Central memory CD4-positive, alpha-beta T cell (primary cell): ENCODE measurements around the gene TMEM168.
A peak's percentile ranks its signal among the peaks of the same experiment; 100 is the strongest.
"Not testable (repeated sequence)": the region's sequence is repeated elsewhere in the genome, so short reads cannot be mapped to it uniquely, and the experiment has no call there.

Experiments
- DNase-seq: peaks from one replicate; pipeline ENCODE4 v3.0.0; 2022
- total RNA-seq, 3 experiments: gene quantifications; one replicate each; lab custom pipeline; 2026; lab: John Stamatoyannopoulos, UW

Gene TMEM168, protein sequence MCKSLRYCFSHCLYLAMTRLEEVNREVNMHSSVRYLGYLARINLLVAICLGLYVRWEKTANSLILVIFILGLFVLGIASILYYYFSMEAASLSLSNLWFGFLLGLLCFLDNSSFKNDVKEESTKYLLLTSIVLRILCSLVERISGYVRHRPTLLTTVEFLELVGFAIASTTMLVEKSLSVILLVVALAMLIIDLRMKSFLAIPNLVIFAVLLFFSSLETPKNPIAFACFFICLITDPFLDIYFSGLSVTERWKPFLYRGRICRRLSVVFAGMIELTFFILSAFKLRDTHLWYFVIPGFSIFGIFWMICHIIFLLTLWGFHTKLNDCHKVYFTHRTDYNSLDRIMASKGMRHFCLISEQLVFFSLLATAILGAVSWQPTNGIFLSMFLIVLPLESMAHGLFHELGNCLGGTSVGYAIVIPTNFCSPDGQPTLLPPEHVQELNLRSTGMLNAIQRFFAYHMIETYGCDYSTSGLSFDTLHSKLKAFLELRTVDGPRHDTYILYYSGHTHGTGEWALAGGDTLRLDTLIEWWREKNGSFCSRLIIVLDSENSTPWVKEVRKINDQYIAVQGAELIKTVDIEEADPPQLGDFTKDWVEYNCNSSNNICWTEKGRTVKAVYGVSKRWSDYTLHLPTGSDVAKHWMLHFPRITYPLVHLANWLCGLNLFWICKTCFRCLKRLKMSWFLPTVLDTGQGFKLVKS
- 35.7 to 50.7 (median 45.5) reads per million in 3 experiments for total RNA-seq

DNA sequence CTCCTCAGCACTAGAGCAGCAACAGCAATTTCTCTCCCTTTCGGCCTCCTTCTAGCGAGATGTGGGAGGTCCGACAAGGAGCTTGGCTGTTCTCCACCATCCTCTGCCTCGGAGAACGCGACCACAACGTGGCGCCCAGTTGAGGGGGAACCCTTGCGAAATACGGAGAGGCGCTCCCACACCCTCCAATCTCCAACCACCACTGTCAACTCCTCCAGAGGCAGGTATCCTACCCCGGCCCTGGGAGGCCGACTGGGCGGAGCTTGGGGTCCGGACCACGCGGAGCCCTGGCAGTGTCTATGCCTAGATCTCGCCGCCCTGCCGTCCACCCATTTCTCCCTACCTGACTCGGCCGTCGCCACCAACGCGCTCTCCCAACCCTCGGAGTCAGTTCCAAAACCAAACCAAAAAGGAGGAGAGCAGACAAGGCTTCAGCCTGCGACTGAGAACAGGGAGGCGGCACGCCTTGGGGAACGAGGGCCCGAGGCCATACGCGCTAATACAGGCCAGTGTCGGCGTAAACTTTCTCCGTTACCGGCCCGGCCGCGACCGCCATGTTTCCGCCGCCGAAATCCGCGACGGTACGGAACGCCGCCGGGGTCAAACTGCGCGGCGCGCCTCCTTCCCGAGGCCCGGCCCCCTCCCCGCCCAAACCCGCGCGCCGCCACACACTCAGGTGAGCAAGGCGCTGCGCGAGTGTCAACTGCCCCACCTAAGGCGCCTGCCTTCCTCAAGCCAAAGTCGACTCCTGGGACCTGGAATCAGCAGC is at the start of gene TMEM168:
Gene TMEM168 (minus strand): TSS at position 577 of the 769 bp plus-strand sequence. CDS start 5,568 bp downstream, outside the sequence.
- DNase-seq = peak; percentile 82

DNA sequence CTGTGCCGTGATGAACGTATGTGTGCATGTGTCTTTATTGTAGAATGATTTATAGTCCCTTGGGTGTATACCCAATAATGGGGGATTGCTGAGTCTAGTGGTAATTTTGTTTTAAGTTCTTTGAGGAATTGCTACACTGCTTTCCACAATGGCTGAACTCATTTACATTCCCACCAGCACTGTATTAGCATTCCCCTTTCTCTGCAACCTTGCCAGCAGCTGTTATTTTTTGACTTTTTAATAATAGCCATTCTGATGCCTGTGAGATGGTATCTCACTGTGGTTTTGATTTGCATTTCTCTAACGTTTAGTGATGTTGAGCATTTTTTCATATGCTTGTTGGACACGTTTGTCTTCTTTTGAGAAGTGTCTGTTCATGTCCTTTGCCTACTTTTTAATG is 45.7 kb upstream of the TMEM168 start:
- DNase-seq = not testable (repeated sequence)

DNA sequence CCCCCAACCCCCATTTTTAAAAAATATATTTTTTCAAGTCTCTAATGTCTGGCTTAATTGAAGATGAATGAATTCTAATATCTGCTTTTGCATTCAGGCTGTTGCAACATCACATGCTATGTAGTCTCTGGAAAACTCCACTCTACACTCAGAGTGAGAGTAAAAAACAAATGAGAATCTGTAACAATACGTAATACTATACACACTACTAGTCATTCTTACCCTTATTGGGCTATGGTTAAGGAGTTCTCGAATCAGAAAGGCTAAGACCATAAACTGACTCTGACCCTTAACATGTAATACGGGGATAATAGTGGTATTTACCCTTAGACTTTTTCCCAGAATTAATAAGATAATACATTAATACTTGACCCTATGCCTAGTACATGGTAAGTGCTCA is 42.9 kb upstream of the TMEM168 start:
- no peak for DNase-seq

DNA sequence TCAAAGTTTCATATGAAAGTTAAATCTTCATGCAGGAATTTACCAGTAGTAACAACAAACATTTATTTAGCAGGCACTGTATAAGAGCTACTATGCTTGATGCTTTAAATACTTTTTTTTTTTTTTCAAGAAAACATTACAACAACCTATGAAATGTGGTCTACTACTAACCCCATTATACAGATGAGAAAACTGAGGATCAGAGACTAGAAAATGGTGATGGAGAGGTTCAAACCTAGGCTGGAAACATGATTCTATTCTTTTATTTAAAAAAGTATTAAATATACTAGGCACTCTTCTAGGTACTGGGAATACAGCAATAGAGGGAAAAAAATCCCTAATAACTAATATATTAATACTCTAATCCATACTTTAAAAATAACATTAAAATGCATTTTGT is 40.6 kb upstream of the TMEM168 start:
- DNase-seq = no peak

DNA sequence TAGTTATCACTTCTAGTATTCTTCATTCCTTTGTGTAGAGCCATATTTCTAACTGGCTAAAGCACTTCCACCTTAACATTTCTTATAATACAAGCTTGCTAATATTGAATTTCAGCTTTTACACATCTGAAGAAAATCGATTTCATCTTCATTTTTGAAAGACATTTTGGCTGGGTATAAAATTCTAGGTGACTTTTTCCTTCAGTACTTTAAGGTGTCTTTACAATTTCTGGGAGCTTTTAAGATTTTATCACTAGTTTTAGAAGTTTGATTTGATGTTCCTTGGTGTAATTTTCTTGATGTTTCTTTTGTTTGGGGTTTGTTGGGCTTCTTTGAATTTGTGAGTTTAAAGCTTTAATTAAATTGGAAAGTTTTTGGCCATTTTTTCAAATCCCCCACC is 38.5 kb upstream of the TMEM168 start:
- DNase-seq = no peak

DNA sequence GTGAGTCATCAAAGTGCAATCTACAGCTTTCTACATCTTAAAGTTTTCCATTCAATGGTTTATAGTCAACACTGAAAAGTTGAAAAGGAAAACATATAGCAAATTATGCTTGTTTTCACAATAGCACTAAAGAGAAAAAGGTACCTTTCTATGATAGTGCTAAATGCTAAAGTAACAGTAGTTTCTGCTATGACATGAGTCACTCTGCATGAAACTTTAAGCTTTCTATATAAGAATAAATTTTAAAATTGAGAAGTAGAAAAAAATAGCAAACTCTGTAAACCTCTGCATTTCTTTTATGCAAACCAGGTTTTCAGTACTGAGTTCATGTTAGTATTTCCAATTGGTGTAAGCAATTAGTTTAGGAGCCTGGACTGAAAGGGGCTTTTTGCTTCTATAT is 31.2 kb upstream of the TMEM168 start:
- DNase-seq = no peak

DNA sequence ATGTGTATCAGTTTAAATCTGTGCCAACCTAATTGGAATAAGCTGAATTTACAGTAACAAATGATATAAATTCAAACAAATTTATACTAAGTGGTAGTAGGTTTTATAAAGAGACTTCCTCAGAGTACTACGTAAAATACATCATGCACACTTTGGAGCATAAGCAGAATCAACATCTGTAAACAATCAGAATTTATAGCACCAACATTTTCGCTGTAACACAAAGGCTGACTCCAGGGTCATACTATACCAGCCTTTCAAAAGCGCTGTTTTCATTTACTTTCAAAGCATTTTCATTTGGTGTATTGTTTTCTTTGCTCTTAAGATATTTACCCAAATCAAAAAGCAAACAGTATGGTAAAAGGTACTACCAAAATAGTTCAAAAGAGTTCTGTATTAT is 29.3 kb upstream of the TMEM168 start:
- no peak for DNase-seq

DNA sequence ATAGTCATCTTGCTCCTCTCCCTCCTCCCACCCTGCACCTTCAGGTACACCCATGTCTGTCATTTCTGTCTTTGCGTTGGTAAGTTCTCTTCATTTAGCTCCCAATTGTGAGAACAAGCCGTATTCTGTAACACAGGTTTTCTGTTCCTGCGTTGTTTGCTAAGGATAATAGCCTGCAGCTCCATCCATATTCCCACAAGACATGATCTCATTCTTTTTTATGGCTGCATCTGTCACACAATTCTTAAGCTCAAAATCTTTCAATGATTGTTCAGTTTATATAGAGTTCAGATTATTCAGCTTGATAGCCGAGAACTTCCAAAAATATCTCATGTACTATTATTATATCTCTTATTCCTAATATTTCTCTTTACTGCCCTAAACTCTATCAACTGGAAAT is 16.0 kb upstream of the TMEM168 start:
- DNase-seq = no peak

DNA sequence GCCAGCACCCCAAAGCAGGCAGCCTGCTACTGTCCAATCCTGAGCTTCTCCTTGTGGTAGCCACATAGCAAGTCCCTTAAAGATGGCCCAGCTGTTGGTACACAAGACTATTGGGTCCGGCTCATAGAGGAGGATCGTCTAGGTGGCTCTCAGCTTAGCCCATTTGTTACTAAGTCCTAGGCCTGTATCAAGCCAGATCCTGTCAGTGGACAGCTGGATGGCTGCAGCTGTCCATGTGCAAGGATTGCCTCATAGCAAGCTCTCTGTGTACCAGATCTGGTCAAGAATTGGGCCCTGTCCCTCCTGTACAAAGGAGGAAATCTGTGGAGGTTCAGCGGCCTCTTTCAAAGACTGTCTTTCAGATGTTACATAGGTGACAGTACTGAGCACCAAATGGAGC is 12.2 kb upstream of the TMEM168 start:
- no peak for DNase-seq

DNA sequence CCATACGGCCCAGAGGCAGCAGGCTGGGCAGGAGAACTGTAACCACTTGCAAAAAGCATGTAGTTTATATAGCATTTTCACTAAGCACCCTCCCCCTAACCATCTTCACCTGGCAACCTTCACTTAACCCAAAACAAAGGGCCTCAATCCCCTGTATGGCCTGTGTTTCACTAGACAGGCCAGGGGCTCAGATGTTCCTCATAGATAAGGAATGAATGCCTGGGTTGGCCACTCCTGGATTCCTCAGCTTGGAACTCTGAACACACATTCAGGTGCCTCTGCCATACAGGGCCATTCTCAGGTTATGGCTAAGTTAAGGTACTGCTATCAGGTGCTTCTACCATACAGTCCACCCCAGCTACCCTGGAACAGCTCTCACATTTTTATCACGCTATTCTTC is 10.3 kb upstream of the TMEM168 start:
- DNase-seq = no peak

DNA sequence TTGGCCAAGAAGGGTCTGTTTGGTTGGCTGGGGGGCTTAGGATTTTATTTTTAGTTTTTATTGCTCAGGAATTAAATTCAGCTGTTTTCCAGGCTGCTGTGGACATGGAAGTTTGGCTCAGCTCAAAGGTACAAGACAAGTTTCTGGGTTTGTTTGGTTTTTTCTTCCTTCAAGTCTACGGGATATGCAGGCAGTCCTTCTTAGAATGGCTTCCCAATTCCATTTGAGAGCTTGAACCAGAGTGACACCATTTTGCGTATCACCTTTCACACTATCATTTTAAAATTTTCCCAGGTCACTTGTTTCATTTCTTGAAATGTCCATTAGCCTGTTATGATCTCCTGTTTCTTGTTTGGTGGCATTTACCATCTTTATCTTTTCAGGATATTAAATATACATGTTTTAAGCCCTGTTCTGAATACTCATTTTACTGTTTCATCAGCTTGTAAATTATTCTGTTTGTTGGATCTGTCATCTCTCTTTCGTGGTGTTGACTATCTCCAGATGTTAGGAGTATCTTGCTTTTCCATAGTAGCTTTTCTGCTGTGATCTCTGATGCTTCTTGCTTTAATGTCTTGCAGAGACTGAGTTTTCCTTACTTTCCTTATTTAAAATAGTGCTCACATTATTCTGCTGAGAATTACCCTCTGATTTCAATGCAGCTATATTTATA is 9.4 kb upstream of the TMEM168 start:
- DNase-seq = no peak

DNA sequence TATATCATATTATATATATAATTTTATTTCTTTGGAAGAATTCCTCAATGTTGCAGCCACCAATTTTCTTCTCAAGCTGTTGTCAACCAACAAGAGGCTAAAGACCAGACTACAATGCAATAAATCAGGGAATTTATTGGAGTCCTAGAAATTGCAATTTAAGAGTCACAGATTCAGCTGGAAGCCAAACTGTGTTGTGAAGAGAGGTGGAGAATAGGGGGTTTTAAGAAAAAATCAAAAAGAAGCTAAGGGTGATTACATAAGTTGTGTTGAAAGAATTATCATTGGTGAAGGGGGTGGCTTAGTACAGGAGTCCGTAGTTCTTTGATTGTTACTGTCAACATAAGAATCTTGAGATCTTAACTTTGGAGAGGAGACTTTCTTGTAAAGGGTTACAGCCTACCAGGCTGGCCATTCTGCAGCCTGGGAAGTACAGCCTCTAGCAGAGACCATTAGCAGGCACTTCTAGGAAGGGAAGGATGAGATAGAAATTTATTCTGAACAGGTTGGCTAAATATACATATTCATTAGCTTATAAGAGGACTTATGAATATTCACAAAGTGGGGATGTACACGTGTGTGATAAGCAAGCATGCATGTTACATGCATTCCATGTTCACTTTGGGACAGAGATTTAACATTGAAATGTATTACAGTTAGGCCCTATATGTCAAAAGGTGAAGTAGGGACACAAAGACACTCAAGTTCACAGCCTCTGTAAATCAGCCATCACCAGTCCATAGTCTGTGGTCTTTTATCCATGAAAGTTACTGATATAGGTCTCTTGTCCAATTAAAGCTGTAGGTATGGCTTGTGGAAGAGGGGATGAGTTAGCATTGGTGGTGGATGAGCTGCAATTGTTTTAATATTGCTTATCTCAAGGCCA is 8.3 kb upstream of the TMEM168 start:
- DNase-seq = peak; percentile 14

DNA sequence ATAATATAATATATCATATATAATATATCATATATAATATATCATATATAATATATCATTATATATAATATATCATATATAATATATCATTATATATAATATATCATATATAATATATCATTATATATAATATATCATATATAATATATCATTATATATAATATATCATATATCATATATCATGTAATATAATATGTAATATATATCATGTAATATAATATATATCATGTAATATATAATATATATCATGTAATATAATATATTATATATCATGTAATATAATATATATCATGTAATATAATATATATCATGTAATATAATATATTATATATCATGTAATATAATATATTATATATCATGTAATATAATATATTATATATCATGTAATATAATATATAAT is 6.4 kb upstream of the TMEM168 start:
- DNase-seq = not testable (repeated sequence)

DNA sequence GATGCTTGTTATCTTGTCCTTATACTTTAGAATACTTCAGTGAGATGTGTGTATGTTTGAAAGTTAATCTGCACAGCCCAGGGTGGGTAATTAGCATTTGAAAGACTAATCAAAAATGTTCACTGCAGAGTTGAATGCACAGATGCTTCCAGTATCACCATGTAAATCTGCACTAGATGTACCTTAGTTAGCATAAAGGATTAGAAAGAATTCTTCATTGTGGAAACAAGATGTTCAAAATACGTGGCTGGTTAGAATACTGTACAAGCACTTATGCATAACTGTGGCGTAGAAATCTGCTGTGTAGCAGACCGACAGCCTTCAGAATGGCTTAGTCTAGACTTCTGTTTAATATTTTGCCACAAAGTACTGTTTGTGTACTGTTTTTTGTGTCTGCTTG is 2.2 kb upstream of the TMEM168 start:
- no peak for DNase-seq

DNA sequence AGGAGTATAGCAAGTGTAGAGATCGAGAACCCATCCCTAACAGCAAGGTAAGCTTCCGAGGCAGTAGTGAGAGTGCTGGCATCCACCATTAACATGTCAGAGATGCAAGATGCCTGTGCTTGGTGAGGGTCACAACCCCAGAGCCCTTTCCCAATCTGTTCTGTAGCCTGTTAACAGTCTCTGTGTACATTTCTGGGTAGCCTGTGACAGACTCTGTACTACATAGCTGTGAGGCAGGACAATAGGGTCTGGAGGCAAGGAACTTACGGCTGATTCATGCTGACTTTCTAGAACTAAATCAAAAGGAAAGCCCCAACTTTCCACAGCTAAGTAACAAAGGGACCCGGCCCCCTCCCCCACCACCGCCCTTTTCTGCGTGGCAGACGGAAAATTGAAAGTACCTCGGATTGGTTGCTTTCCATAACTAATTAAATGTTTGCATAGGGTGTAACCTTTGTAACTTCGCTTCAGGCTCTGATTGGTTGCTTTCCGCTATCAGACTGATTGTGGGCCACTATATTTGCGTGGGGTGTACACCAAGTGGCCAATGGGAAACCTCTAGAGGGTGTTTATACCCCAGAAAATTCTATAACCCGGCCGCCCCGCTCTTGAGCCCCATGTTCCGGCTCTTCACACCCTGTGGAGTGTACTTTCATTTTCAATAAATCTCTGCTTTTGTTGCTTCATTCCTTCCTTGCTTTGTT is 1.4 kb upstream of the TMEM168 start:
- DNase-seq = no peak

DNA sequence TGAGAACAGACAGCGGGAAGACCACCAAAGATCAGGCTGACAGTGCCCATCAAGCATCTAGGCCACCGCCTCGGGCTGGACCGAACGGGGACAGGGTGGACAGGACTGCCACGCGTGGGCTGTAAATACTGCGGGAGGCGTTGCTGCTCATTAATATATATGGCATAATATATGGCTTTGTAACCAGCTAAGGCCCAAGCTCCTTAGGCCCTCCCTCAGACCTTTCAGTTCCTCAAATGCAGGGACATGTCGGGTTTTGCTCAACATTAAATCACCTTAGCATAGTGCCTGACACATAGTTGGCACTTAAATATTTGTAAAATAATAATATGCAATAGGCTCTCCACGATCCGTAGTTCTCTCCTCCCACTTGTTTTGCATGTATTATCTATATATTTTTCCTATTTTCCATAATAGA is 402 bp upstream of the TMEM168 start:
- DNase-seq = no peak

DNA sequence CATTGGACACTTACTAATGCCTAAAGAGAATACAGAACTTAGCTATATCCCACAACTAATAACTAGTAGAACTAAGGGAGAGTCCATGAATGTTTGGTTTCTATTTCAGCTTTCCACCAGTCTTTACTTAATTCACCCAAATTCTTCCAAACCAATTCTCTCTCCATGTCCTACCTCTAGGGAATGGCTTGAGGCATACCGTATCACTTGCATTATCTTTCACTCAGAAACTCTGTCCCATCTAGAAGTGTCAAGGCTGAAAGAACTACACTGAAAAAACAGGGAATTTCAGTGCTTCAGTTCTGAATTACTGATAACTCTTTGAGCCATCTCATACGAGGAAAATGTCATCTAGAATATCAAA is 758 bp downstream of the TMEM168 start:
- DNase-seq = no peak

DNA sequence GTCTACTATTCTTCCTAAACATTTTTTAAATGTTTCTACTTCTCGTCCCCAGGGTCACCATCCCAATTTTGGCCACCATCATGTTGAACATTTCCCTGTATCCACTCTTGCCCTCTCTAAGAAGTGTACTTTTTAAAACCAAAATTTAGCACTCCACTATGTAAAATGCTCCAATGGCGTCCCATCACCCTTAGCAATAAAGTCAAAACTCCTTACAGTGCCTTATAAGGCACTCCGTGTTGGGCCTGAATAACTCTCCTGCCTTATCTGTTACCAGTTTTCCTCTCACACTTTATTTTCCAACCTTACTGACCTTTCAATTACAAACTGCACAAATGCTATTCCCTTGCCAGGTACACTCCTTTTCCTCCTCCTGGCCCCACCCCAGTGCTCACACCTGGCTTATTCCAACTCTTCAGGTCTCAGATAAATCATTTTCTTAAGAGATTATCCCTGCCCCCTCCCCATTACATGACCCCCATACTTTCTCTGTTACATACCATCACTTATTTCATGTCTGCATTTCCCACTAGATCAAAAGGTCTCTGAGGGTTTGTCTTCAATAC is 1.3 kb downstream of the TMEM168 start:
- no peak for DNase-seq

DNA sequence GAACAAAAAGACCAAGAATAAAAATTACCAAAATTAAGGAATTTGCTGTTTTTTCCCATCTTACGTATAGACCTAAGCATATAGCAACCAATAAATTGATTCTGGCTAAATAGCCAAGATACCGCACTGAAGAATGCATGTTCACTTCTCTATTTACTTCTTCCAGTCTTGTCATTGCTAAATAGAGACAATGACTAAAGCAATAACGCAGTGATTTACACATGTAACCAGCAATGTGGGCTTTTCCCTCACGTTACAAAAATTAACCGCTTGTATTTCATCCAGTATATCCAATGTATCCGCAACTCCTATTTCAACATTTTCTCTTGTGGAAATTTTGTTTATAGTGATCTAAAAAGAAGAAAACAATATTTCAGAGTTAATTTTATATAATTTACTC is 5.6 kb downstream of the TMEM168 start:
- DNase-seq = no peak

DNA sequence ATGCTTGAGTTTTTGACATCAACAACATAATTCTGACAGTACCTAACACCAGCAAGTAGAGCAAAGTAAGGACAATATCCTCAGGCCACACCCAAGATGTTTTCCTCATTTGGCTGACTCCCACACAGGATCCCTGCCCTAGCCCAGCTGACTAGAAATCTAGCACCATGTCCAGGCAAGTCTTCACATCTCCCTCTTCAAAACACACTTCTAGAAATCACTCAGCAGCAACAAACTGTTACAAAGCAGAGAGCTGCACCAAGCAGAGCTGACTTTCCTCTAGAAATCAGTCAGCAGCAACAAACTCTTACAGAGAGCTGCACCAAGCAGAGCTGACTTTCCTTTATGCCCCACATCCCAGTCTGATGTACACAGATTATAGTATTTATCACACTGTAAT is 7.7 kb downstream of the TMEM168 start:
- DNase-seq = no peak

DNA sequence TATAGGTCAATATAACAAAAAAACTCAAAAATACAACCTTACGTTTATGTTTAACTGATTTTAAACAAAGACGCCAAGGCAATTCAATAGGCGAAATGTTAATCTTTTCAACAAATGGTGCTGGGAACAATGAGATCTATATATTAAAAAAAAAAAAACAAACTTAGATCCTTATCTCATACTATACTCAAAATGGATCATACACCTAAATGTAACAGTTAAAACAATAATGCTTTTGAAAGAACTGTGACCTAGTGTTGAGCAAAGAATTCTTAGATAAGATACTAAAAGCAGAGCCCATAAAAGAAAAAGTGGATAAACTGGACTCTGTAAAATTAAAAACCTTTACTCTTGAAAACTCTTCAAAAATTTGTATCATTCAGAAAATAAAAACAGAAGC is 8.6 kb downstream of the TMEM168 start:
- DNase-seq = no peak
